OCI-LY3 (cell line): ENCODE results near the gene FAM117A.

ENCODE experiments used
- CTCF ChIP-seq: fragments of 200-600, 300-600 bp; sonication (generic); IDR thresholded peaks from 2 replicates; pipeline ENCODE4 v1.5.1; 2014; ENCODE audit warnings: antibody characterized with exemption, low read length, low read depth
- EZH2phosphoT487 ChIP-seq: fragments of 200-600 bp; shearing (Covaris generic); IDR thresholded peaks from 2 replicates; pipeline ENCODE4 v1.6.1; 2018; ENCODE audit warnings: antibody characterized with exemption, mixed run types, low read depth

GRCh38 chr17:49759203-49759602 is 4.7 kb downstream of the FAM117A start:
- TF ChIP-seq CTCF (no peak), EZH2phosphoT487 (no peak)
